HEK293T (cell line): Measurements from ENCODE around the gene CHL1.

Experiments
- BHLHE40 ChIP-seq: fragments of 450-650 bp; IDR thresholded peaks from 2 replicates; pipeline ENCODE4 v1.6.1; 2016; ENCODE audit warnings: mild to moderate bottlenecking, moderate library complexity, borderline replicate concordance
- HDGF ChIP-seq: fragments of 450-650 bp; IDR thresholded peaks from 2 replicates; pipeline ENCODE4 v1.6.1; 2017; ENCODE audit warnings: antibody characterized with exemption, borderline replicate concordance

- TF ChIP-seq BHLHE40 (no peak), HDGF (no peak)
Measured at GRCh38 chr3:236881-237280, 40.3 kb downstream of the CHL1 start.
